Kasumi-1 (cell line): ENCODE results near the gene TRIM25.

ENCODE experiments used
- DNase-seq, 2 experiments: peaks; one replicate each; lab custom pipeline; 2025; lab: John Stamatoyannopoulos, UW

Gene TRIM25

DNA sequence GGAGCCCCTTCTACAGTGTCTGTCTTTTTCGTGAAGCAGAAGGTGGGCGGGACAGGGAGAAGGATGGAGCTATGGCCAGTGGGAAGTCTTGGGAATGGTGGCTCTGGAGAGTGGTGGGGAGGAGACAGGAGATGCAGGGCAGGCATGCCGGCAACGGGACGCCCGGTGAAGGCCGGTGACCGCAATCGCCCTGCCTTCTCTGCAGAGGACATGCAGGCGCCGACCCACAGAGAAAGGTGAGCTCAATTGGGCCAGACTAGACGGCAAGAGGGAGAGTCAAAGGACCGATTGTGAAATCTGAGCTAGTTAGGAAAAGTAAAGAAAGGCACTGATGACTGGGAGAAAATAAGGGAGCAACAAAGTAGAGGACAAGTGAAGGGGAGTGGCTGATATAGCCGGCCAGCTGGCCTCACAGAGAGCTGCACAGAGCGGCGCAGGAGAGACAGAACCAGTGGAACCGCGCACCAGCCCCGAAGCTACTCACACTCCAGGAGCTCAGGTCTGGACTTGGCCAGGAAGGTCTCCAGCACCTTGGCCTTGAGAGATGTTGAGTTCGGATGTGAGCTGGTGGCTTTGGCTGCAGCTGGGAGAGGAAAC lies 18.9 kb downstream of the TRIM25 start:
- no peak for DNase-seq

DNA sequence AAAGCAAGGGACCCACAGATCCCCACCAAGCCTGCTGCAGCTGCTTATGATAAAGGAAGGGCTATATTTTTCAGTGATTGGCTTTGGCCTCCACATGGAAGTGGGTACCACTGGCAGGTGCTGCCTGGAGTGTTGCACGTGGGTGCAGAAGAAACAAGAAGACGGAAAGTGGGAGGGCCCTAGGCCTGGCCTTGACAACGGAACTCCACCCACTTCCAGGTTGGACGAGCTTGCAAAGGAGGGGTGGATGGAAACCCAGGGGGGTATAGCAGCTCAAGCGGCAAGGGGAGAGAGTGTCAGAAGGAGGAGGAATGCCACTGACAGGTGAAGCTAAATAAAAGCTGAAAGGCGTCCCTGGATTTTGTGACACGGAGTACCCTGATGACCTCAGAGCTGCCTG lies 20.3 kb downstream of the TRIM25 start:
- no peak for DNase-seq

DNA sequence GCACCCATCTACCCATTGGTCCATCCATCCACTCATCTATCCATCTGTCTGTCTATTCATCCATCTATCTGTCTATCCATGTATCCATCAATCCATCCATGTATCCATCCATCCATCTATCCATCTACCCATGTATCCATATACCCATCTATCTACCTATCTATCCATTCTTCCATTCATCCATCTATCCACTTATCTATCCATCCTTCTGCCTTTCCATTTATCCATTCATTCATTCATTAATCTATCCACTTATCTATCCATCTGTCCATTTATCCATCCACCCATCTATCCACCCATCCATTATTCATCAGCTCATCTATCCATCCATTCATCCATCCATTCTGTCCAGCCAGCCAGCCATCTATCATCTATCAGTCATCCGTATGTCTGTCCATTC lies 21.5 kb downstream of the TRIM25 start:
- no peak for DNase-seq

DNA sequence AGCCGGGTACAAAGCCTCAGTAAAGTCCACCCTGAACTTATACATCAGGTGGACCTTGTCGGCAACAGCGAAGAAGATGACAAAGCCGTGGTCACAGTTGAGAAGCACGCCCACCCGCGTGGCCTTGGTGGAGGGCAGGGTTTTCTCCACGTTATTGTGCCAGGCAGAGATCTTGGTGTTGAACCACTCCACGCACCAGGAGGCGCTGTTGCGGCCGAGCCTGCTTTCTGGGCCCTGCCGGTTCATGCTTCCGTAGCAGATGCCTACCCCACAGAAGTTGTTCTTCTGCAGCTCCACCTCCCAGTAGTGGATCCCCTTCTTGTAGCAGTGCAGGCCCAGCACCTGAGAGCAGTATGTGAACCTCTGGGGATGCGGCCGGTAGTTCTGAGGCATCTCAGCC lies 22.1 kb downstream of the TRIM25 start:
- DNase-seq: peak in 1 of 2 experiments; percentile 17

DNA sequence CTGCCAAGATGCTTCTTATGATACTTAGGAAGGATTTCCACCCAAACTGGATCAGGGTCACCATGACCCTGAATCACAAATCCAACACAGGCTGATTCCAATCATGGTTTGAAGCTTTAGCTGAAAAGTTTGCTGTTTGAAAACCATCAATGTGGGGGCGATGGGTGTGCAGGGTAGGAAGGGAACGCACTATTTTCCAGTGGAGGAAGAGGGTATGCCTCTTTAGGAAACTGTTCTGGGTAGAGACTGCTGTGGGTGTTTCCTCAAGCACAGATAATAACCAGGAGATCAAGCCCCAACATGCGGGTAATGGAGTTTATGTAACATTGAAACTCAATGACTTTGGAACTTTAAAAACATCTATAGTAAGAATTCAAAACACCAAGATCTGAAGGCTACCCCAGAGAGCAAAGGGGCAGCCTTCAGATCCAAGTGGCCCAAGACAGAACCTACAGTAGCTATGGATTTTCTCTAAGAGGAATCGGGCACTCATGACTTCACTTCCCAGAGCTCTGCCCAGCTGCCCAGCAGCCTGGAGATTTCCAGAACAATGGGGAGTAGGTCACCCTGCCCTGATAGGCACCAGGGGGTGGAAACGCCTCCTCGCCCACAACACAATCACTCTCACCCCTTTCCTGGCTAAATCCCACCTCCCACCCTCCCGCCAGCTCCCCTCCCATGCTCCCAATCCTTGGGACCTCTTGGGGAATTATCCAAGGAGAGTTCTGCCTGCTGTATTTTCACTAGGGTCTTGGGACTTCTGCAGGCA lies 22.8 kb downstream of the TRIM25 start:
- no peak for DNase-seq

DNA sequence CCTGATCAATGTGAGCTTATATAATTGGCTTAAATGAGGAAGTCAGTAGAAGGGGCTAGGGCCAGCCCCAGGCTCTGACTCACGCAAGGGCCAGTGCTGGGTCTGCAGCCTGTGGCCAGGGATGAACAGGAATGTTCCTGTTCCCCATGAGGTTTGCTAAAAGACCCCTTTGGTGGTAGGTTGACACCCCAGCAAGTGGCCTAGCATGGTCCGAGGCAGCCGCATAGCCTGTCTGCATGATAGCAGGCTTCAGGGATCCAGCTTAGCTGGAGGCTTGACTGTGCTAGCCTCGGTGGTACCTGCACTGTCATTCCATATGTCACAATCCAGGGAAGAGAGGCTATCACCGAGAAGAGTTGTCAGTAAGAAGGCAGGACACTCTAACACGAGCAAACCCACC lies 23.5 kb downstream of the TRIM25 start:
- no peak for DNase-seq

DNA sequence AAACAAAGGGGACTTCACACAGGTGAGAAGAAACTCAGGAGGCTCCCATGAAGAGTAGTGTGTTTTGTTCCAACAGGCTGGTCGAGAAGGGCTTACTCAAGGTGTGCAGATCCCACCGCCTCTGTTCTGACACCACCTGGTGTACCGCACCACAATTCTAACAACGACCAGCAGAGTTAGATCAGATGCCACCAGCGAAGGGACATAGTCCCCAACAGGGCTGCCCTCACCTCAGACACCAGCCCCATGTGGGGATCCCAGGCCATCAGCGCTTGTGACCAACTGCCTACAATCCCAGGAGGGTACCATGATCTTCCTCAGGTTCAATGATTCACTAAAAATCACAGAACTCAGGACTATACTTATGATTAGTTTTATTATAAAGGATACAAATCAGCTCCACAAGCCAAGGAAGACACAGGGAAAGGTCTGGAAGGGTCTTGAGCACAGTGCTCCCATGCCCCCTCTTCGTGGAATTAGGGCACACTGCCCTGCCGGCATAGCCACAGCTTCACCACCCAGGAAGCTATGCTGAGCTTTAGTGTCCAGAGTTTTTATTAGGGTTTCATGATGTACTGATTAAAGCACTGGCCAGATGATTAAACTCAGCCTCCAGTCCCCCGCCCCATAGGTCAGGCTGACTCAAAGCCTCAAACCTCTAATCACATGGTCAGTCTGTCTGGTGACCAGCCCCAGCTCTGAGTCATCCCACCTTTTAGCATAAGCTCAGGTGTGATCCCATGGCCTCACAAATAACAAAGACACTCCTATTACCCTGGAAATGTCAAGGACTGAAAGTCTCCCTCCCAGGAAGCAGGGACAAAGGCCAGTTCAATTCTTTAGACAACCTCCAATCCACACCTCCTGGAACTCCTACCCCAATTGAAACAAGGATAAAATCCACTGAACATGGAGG lies 26.0 kb downstream of the TRIM25 start:
- DNase-seq: no peak

DNA sequence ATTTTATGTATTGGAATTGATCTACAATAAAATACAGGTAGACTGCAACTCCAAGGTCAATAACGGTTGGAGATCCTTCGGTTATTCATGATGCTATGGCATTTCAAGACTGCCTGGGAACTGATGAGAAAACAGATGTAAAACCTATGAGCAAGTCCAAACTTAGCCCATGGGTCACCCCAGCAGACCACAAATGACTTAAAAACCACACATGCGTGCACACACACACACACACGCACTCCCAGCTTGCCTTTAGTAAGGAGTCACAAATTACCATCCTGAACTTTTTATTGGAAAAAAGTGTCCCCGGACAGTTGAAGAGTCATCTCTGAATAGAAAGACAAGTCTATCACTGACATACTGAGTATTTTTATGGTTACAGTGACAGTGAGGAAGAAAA lies 26.7 kb downstream of the TRIM25 start:
- no peak for DNase-seq

DNA sequence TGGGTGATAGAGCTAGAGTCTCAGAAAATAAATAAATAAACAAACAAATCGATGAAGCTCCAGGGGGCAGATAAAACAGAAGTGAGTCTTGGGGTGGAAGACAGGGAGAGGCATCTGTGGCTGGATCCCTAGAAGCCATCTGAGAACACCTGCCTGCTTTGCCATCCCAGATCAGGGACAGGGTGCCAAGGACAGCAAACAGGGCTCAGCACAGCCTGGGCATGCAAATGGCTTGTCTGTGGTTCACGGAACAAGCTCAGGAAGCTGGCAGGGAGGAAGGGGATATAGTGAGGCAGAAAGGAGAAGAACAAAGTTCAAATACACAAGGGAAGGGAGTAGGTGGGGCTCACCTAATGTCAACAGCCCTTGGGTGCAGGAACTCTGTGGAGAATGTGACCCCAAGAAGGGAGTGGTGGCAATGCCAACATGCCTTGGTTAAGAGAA lies 27.5 kb downstream of the TRIM25 start:
- DNase-seq: no peak

DNA sequence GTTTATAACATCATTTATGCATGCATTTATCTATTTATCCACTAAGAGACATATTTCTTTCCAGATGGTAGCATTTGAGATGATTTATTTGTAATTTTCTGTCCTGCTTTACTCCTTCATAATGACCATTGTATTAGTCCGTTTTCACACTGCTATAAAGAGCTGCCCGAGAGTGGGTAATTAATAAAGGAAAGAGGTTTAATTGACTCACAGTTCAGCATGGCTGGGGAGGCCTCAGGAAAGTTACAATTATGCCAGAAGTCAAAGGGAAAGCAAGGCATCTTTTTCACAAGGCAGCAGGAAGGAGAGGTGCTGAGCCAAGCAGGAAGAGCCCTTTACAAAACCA lies 28.6 kb downstream of the TRIM25 start:
- DNase-seq: no peak

DNA sequence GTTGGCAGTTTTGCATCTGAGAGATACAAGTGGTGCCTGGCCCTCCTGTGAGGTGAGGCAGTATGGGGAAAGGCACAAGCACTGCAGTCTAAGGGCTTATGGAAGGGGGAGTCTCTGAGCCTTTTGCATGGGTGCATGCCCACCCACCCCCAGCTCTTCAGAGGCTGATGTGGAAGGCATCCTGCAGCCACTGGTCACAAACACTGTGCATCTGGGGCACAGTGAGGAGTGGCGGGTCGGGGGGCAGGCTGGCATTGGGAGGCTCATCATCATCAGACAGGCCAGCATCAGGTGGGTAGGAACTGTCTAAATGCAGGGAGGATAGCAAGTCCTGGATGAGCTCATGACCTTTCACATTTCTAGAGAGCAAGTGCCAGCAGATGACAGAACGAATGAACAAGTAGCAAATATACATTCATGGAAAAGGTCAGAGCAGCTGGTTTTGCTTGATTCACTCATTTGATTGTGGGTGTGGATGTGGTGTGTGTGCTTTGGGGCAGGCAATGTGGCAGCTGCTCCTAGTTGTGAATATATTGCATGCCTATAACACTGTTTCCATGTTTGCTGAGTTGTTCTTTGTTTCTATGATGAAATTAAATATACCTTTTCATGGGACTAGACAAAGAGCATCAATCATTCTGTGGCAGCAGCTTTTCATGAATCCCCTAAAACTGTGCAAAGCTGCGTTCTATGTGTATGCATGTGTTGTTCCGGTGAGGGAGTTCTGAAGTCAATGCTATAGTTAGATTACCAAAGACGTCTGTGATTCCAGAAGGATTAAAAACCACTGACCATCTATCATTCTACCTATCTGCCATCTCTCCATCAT lies 29.2 kb downstream of the TRIM25 start:
- DNase-seq: no peak

DNA sequence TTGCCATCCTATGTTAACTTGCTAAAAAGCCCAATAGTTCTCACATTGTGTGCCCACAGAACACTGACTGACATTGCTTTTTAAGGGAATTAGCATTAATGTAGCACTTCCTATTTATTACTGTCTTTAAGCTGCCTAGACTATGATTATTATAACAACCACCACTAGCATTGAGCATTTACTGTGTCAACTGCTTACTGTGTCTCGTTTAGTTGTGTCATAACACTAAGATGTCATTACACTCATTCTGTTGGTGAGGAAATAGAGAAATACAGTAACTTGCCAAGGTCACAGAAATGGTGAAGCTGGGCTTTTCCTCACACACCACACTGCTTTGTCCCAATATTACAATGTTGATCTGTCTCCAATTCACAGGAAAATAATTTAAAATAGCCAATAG lies 30.2 kb downstream of the TRIM25 start:
- no peak for DNase-seq

DNA sequence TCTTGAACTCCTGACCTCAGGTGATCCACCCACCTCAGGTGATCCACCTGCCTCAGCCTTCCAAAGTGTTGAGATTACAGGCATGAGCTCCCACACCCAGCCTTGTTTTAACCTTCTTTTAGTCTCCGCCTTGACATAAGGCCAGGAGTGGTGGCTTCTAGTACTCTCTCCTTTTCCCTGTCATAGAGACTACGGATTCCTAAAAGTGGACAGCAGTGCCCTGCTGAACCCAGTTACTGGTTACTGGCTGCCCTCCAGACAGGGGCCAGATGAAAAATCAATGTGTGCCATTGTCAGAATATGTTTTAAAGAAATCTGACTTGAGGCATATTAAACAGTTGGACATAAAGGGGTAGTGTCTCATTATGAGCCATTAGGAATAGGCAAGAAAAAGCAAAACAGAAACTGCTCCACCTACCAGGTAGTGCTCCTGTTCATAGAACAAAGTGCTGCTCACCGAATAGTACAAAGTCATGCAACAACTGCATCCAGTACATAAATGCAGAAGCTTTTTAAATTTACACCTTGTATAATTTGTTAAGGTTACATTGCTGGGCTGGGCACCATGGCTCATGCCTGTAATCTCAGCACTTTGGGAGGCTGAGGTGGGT lies 32.1 kb downstream of the TRIM25 start:
- no peak for DNase-seq

DNA sequence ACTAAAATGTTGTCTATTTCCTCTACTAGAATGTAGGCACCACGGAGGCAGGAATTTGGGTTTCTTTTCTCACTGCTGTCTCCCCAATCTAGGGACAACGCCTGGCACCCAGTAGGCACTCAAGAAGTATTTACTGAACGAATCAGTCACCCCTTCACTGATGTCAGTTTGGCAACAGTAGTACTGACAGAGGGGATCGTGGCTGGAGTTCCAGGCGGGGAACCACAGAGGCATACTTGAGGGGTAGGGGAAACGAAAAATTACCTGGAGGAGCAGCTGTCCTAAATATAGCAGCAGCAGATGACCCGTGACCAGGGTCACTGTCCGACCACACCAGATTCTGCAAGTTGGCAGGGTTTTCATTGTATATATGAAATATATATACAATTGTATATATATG lies 33.3 kb downstream of the TRIM25 start:
- no peak for DNase-seq

DNA sequence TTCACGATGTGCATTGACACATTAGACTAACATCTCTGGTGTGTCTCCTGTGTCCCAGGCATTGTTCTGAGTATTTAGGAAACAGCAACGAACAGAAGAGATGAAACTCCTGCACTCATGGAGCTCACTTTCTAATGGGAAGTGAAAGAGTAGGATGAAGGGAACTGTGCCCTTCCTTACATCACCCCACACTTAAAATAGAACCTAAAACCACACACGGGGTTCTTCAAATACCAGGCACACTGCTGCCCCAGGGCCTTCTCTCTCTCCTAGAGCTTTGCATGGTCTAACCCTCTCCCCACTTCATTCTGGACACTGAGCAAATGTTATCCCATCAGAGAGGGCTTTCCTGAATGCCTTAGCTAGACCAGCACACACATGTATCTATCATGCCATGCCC lies 33.7 kb downstream of the TRIM25 start:
- DNase-seq: no peak

DNA sequence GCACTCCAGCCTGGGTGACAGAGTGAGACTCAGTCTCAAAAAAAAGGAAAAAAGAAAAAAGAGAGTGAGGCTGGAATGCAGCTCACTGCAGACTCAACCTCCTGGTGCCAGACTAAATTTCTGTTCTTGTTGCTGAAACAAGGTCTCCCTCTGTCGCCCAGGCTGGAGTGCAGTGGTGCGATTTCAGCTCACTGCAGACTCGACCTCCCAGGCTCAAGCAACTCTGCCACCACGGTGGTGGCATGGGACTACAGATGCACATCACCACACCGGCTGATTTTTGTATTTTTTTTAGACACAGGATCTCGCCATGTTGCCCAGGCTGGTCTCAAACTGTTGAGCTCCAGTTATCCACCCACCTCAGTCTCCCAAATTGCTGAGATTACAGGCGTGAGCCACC lies 34.6 kb downstream of the TRIM25 start:
- DNase-seq: no peak

DNA sequence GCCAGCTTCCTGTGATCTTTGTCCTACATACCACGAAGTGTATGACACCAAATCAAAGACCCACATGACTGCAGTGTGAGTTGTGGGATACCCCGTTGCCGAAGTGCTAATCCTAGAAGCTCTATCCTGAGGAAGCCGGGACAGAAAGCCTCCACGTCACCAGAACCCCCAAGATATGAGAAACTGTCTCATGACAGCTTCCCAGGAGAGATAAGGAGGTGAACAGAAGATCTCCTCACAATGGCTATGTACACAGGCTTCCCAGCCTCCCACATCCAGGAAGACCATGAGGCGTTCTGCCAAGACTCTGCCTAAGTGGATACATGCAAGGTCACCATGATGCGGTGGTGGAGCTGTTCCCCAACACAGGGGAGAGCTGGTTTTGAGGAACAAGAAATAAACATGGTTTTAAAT lies 37.1 kb downstream of the TRIM25 start:
- DNase-seq: no peak

DNA sequence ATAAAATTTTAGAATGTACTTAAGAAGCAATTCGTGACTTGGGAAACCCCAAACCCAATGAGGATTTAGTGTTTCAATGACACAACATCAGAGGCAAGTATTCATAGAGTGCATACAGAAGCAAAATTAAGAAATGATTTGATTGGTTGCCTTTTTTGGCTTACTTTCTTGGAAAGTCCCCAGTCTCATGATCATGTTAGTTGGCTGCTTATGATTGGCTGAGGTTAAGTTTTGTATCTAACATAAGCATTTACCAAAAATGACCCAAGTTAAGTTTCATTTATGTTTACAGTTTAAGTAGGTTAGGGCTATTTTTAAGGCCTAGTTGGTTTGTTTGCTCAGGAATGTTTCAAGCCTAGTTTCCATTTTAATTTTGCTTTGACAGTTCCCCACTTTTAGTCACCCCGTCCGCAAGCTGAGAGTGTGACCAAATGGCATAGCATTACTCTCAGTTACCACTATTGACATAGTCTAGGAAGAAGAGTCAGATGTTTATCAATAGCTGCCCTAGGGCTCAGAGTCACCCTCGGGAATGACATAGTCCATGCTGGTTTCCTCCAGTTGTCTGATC lies 43.7 kb downstream of the TRIM25 start:
- DNase-seq: no peak

DNA sequence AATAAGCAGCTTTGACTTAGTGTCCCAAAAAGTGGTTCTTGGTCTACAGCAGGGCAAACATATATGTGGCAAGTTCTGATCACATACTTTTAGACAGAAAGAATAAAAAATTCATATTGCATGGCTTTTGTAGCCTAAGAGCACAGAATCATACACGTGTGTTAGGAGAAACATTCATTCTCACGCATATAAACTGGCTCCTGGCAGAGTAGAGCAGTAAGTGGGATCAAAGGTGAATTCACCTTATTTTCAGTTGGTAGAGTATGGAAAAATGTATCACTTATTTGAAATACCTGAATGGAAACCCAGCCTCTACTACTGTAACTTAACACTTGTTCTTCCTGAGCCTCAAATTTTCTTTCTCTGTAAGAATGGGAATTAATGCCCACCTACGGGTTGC lies 45.1 kb downstream of the TRIM25 start:
- DNase-seq: no peak

DNA sequence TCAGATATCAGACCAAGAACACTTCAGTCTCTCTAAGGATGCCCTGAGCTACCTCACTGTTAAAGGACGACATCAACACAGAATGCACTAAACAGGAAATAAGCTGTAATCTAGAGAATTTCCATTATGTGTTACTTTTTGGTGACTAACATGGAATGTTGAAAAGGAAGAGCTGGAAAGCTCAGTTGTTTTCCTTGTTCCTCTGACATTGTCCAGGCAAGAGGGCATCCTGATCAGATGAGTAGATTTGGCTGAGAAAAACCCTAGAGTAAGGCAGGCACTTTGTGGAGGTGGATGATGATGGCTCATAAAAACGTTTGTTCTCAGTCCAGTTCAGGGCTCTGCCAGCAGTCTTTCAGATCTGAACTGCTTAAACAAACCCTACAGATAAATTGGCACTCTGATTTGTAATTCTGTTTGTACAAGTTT lies 45.9 kb downstream of the TRIM25 start:
- DNase-seq: no peak

DNA sequence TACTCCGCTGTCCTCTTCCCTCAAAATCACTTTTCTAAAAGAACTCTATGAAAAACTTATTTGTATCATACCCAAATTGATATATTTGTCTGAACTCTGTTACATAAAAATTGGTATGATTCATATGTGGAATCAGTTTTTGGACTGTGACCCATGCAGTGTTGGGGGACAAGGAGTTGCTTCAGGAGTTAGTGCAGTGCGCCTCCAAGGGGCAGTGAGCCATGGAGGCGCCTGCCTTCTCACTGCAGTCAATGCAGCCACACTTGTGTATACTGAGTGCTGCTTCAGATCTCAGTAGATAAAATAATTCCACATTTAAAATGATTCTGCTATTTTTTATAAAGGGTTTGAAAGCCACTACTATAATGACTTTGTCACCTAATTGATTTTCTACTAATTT lies 47.4 kb downstream of the TRIM25 start:
- DNase-seq: no peak
